GM23338 (cell line): Measurements from ENCODE around the gene MAVS.

Source experiments
- CREB1 ChIP-seq: fragments of 250-450 bp; sonication (Bioruptor Pico); IDR thresholded peaks from 2 replicates; pipeline ENCODE4 v1.5.0; 2020; ENCODE audit warnings: low read depth, mild to moderate bottlenecking, moderate library complexity
- EZH2 ChIP-seq: fragments of 200-600 bp; sonication (generic); IDR thresholded peaks from one replicate; pipeline ENCODE4 v1.8.0; 2017; ENCODE audit warnings: antibody characterized with exemption, mild to moderate bottlenecking, low read depth; ENCODE audit not compliant: unreplicated experiment
- EZH2phosphoT487 ChIP-seq: fragments of 200-600 bp; sonication (generic); IDR thresholded peaks from one replicate; pipeline ENCODE4 v1.8.1; 2018; ENCODE audit warnings: antibody characterized with exemption; ENCODE audit not compliant: unreplicated experiment
- TF ChIP-seq, protein P1 (sequence below), 2 experiments: fragments of 200-600 bp in 1 of 2; sonication (generic) in 1 of 2; conservative IDR thresholded peaks; 2 replicates each; pipeline versions ENCODE4 v1.5.1 to v1.6.1; 2016 to 2017; ENCODE audit warnings: antibody characterized with exemption in 2 of 2, low read depth in 2 of 2, mild to moderate bottlenecking in 2 of 2, moderate library complexity in 1 of 2
- TF ChIP-seq, protein P2 (sequence below): IDR thresholded peaks from one replicate; pipeline ENCODE4 v1.6.1; 2018; ENCODE audit warnings: antibody characterized with exemption; ENCODE audit not compliant: unreplicated experiment

DNA sequence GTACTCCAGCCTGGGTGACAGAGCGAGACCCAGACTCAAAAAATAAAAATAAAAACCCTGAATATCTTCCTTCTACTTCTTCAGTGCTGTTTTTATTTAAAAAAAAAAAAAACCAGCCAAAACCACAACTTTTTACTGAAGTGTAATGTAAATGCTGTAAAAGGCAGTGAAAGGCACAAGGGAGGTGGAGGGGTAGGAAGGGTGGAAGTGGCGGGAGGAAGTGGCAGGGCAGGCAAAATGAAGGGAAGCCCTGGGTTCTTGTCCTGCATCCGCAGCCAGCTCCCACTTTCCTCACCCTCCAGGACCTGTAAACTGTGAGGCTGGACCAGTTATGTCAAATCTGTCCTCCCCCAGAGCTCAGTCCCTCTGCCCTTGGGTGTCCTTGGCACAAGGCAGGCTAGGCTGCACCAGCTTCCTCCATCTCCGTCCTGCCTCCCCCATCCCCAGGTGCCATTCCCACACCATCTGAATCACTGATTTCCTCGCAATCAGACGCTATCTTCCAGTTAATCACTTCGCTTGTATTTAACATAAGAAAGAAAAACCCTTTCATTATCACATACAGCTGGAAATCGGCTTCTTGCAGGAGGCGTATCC lies 28.8 kb downstream of the MAVS start:
- TF ChIP-seq, protein P1, sequence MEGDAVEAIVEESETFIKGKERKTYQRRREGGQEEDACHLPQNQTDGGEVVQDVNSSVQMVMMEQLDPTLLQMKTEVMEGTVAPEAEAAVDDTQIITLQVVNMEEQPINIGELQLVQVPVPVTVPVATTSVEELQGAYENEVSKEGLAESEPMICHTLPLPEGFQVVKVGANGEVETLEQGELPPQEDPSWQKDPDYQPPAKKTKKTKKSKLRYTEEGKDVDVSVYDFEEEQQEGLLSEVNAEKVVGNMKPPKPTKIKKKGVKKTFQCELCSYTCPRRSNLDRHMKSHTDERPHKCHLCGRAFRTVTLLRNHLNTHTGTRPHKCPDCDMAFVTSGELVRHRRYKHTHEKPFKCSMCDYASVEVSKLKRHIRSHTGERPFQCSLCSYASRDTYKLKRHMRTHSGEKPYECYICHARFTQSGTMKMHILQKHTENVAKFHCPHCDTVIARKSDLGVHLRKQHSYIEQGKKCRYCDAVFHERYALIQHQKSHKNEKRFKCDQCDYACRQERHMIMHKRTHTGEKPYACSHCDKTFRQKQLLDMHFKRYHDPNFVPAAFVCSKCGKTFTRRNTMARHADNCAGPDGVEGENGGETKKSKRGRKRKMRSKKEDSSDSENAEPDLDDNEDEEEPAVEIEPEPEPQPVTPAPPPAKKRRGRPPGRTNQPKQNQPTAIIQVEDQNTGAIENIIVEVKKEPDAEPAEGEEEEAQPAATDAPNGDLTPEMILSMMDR (conservative IDR thresholded peaks at IDR 0.05; ENCODE audit: low read depth in 2 of 2) = no peak
- TF ChIP-seq EZH2 (no peak), CREB1 (no peak), EZH2phosphoT487 (no peak)
- TF ChIP-seq, protein P2, sequence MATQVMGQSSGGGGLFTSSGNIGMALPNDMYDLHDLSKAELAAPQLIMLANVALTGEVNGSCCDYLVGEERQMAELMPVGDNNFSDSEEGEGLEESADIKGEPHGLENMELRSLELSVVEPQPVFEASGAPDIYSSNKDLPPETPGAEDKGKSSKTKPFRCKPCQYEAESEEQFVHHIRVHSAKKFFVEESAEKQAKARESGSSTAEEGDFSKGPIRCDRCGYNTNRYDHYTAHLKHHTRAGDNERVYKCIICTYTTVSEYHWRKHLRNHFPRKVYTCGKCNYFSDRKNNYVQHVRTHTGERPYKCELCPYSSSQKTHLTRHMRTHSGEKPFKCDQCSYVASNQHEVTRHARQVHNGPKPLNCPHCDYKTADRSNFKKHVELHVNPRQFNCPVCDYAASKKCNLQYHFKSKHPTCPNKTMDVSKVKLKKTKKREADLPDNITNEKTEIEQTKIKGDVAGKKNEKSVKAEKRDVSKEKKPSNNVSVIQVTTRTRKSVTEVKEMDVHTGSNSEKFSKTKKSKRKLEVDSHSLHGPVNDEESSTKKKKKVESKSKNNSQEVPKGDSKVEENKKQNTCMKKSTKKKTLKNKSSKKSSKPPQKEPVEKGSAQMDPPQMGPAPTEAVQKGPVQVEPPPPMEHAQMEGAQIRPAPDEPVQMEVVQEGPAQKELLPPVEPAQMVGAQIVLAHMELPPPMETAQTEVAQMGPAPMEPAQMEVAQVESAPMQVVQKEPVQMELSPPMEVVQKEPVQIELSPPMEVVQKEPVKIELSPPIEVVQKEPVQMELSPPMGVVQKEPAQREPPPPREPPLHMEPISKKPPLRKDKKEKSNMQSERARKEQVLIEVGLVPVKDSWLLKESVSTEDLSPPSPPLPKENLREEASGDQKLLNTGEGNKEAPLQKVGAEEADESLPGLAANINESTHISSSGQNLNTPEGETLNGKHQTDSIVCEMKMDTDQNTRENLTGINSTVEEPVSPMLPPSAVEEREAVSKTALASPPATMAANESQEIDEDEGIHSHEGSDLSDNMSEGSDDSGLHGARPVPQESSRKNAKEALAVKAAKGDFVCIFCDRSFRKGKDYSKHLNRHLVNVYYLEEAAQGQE = no peak
